GM18499 (cell line): ENCODE data around the gene B4GALT3.

Experiments
- ATAC-seq: cut with Tn5 transposase; IDR thresholded peaks from one replicate; pipeline ENCODE4 v1.9.1; 2021; ENCODE audit warnings: moderate number of reproducible peaks; ENCODE audit not compliant: insufficient read depth, unreplicated experiment

Gene B4GALT3

GRCh38 chr1:161133220-161133740 is 44.0 kb downstream of the B4GALT3 start:
- ATAC-seq = no peak

GRCh38 chr1:161132410-161133219 is 44.7 kb downstream of the B4GALT3 start, which contains the start of gene DEDD:
DEDD (minus strand) TSS chr1:161132667; CDS start chr1:161124462, 8,205 bp downstream.
- ATAC-seq = peak; percentile 95

DNA sequence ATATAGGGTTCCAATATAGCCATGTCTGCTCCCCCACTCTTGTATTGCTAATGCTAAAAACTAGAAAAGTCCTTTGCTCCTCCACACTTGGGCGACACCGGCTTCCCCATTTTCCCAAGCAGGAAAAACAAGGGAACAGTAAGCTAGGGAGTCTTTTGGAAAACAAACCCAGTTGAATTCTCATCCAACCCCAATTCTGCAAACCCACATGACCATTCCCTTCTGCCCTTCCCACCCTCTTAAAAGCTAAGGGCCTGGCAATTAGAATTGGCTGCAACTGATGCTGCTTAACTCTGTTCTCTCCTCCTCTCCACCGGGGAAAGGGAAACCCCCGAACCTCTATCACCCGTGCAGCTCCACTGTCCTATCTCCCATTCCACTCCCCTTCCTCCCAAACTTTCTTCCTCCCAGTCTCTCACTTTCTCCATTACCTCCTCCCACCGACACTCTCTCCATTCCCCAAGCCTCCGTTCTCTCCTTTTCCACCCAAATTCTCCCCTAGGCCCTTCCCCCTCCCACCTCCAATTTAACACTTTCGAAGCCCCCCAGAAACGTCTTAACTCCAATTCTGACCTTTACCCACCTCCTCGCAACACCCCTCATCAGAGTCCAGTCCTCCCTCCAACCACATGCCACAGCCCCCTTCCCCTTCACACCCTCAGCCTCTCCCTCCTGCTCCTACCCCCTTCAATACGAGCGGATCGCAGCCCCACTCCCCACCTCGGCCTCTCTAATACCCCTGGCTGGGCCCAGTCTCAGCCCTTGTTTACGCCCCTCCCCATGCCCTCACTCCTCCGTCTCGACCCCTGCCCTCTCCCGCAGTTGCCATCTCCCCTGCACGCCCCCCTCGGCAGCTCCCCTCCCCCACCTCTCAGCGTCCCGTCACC is 45.5 kb downstream of the B4GALT3 start:
- no peak for ATAC-seq

DNA sequence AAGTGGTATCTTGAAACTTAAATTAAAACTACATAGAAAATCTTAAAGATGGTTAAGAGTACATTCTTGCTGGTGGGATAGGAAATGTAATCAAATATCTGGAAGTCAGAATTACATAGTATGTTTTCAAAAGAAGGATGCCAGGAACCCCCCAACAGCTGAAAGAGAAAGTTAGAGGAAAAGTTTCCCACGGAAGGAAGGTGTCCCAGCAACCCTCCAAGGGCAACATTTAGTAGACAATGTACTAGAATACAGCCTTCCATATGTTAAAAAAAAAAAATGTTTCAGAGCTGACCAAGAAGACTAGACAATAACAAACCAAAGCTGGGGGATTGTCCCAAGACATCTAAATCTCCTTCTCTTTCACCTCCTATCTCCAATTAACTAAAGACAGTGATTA is 47.0 kb downstream of the B4GALT3 start:
- ATAC-seq = no peak

GRCh38 chr1:161128591-161129420 is 48.5 kb downstream of the B4GALT3 start:
- no peak for ATAC-seq

GRCh38 chr1:161127649-161128048 is 49.7 kb downstream of the B4GALT3 start:
- no peak for ATAC-seq

DNA sequence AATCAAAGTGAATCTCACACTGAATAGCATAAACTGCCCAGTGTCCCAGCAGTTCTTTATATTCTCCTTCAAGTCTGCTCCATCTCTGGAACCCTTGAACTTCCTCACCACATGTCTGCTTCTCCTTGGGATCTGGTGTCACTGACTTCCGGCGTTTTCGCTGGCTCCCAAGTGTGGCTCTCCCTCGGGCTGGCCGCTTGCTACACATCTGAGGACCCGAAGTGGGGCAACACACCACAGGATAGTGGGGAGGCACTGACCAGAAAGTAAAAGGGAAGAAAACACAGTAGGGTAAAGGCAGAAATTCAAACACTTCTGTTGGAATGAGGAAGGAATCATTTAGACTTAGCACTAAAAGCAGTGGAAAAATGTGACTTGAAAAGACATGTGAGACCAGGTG is 54.3 kb downstream of the B4GALT3 start:
- ATAC-seq = no peak

- no peak for ATAC-seq
Observed at GRCh38 chr1:161121834-161122233, 55.5 kb downstream of the B4GALT3 start.
